NOMO-1 treated with dmso at 0.1 percent for 144 hours (cell line): ENCODE data around the gene NRN1L.
A peak's percentile ranks its signal among the peaks of the same experiment; 100 is the strongest.

ENCODE experiments used
- DNase-seq: peaks from one replicate; lab custom pipeline; 2025; ENCODE audit not compliant: unreplicated experiment; lab: John Stamatoyannopoulos, UW

Gene NRN1L

DNA sequence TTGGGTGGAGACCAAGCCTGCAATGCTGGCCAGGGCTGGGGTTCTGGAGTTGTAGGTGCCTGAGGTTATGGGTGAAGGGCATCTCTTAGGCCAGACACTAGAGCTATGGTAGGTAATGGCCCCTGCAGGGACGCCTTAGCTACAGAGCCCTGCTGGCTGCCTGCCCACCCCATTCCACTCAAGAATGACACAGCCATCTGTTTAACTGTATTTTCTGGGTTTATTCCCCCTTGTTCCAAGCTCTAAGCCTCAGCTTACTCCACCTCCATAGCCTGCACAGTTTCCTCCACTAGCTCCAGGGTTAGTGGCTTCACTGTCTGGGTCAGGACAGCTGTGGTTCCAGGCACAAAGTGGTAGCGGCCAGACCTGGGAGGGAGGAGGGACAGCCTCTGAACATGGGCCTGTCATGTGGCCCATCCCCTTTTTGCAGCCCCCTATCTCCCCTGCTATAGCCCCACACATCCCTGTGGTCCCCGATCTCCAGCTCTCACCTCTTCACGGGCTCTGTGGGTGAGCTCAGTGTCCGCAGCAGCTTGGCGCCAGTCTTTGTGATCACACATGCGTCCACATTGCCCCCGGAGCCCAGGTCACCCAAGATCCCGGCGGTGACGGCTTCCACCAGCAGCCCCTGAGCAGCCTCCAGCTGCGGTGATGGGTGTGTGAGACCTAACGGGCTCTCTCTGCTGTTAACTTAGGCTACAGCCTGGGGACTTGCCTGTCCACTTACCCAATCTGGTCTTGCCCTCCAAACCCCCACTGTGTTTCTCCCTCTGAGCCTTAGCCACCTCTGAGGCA lies 49.8 kb downstream of the NRN1L start:
- DNase-seq: no peak

DNA sequence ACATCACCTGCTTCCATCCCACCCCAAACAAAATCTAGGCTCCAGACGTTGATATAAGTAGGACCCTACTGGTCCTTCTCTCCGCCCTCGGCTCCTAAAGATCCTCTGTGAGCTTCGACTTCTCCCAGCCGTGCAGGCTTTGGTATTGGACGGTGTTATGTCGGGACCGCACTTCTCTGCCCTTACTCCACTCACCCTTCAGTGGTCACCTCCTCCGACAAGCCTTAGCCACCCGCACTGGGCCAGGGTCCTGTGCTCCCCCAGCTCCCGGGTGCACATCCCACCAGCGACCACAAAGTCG lies 50.4 kb downstream of the NRN1L start:
- no peak for DNase-seq

DNA sequence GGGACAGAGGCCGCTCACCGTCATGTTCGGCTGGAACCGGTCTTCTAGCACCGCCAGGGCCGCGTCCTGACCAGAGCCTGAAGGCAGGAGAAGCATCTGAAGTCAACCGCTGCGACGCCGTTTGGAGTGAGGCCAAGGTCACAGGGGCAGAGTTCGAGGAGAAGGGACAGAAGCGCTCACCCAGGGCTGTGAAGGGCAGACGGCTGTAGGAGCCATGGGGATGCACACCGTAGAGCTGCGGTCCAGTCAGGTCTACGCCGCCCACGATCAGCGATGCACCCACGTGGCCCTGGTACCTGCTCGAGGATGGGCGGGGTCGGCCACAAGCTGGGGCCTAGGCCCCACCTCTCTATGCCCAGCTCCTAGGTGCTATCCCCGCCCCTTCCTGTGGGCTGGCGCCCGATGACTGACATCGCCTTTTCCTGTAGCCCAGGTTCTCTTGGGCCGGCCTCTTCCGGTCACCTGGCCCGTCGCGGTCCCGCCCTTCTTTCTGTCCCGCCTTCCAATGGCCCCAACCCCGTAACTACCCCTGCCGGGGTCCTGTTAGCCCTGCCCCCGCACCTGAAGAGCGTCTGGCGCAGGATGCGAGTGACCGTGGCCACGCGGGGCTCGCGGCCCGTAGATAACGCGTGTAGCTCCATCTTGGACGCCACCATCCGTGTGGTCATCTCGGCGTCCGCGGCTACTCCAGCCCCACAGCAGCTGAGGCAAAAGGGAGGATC lies 50.9 kb downstream of the NRN1L start:
- DNase-seq: peak; percentile 93
